ENCODE results near the gene GSTP1. TPM values are rescaled to one million over a fixed set of nuclear protein-coding genes. Genes with fewer than 3 reads are reported as not detected.
"Not testable (repeated sequence)": the region's sequence is repeated elsewhere in the genome, so short reads cannot be mapped to it uniquely, and the experiment has no call there.

Gene GSTP1
- total RNA-seq, 3 donors from 2014 or later = 284 to 441 (median 325) TPM

GRCh38 chr11:67626131-67626833 is 42.7 kb downstream of the GSTP1 start:
- H3K4me3 ChIP-seq; intact Hi-C loops (cut with DNase I, micrococcal nuclease); ATAC-seq; H3K36me3 ChIP-seq (ENCODE audit: low read depth); H3K9me3 ChIP-seq: not testable (repeated sequence)
- peaks cover 15% of the 10 kb centered on the region for H3K4me1 ChIP-seq (ENCODE audit: low read depth)
- peak in 1 of 3 donors; percentile 18 for DNase-seq

- TF ChIP-seq CTCF (IDR thresholded peaks at IDR 0.05) = no peak
- intact Hi-C loops (cut with DNase I, micrococcal nuclease) = no loop called here
- Histone ChIP-seq H3K9me3 (no peaks in the 10 kb centered on the region), H3K4me1 (ENCODE audit: low read depth) (peaks cover 17% of the 10 kb centered on the region), H3K36me3 (ENCODE audit: low read depth) (no peaks in the 10 kb centered on the region), H3K4me3 (no peak overlapping the region)
- ATAC-seq (no peak), DNase-seq (peak in 1 of 3 donors; percentile 26)
Observed at GRCh38 chr11:67626970-67627369, 43.4 kb downstream of the GSTP1 start.

- Histone ChIP-seq H3K9me3 (no peaks in the 10 kb centered on the region), H3K4me1 (ENCODE audit: low read depth) (peaks cover 21% of the 10 kb centered on the region), H3K4me3 (no peak overlapping the region), H3K36me3 (ENCODE audit: low read depth) (no peaks in the 10 kb centered on the region)
- intact Hi-C loops (cut with DNase I, micrococcal nuclease) = no loop called here
- DNase-seq = peak in 1 of 3 donors; percentile 25
- no peak for TF ChIP-seq CTCF (IDR thresholded peaks at IDR 0.05)
- no peak for ATAC-seq
Observed at GRCh38 chr11:67627441-67627811, 43.8 kb downstream of the GSTP1 start.

- ATAC-seq = no peak
- H3K9me3 ChIP-seq = no peaks in the 10 kb centered on the region
- no peak for TF ChIP-seq CTCF (IDR thresholded peaks at IDR 0.05)
- intact Hi-C loops (cut with DNase I, micrococcal nuclease) = no loop called here
- peak in 2 of 3 donors; percentile 35 to 56 for DNase-seq
- H3K36me3 ChIP-seq (ENCODE audit: low read depth) = no peaks in the 10 kb centered on the region
- no peak overlapping the region for H3K4me3 ChIP-seq
- H3K4me1 ChIP-seq (ENCODE audit: low read depth) = peaks cover 27% of the 10 kb centered on the region
Observed at GRCh38 chr11:67627812-67628624, 44.4 kb downstream of the GSTP1 start.

GRCh38 chr11:67628710-67629385 is 45.2 kb downstream of the GSTP1 start:
- Histone ChIP-seq H3K4me3 (peak overlapping the region; percentile 40), H3K4me1 (ENCODE audit: low read depth) (peaks cover 27% of the 10 kb centered on the region), H3K36me3 (ENCODE audit: low read depth) (no peaks in the 10 kb centered on the region), H3K9me3 (no peaks in the 10 kb centered on the region)
- no peak for ATAC-seq
- TF ChIP-seq CTCF (IDR thresholded peaks at IDR 0.05) = peak; percentile 92
- no peak for DNase-seq
- intact Hi-C loops (cut with DNase I, micrococcal nuclease) = no loop called here
